Superior temporal gyrus (tissue), 1 donor: ENCODE data around the gene TBC1D2.
"Not testable (repeated sequence)": the region's sequence is repeated elsewhere in the genome, so short reads cannot be mapped to it uniquely, and the experiment has no call there.

Experiments
- DNase-seq: peaks from one replicate; pipeline ENCODE4 v3.0.0-alpha.2; 2016; ENCODE audit errors: extremely low spot score

TBC1D2 gene

DNA sequence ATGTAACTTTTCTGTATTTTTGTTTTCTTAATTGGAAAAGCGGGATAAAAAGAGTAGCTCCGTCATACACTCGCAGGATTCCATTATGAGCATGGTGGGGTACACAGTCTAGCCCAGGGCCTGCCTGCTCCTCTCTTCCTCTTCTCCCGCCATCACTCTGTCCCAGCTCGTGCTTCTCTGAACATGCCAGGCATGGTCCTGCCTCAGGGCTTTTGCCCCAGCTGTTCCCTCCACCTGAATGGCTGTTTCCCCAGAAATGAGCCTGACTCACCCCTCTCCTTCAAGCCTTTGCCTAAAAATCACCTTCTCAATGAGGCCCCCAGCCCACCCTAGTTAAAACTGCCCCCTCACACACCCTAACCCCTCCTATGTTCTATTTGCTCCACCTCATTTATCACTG lies 67.5 kb downstream of the TBC1D2 start:
- no peak for DNase-seq

DNA sequence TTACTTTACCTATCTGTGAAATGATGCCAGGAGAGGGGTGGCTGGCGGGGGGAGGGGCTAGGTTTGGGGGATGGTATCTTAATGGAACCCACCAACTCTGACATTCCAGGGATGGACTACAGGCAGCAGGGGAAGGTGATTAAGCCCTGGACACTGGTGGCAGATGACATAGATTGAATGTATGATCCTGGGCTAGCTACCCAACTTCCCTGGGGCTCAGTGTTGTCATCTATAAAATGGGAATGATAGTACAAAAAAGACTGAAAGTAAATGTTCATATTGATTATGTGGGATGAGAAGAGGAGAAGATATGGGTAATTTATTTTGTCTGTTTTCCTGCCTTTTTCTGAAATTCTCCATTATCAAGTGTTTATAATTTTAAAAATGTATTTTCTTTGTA lies 69.2 kb downstream of the TBC1D2 start:
- no peak for DNase-seq

DNA sequence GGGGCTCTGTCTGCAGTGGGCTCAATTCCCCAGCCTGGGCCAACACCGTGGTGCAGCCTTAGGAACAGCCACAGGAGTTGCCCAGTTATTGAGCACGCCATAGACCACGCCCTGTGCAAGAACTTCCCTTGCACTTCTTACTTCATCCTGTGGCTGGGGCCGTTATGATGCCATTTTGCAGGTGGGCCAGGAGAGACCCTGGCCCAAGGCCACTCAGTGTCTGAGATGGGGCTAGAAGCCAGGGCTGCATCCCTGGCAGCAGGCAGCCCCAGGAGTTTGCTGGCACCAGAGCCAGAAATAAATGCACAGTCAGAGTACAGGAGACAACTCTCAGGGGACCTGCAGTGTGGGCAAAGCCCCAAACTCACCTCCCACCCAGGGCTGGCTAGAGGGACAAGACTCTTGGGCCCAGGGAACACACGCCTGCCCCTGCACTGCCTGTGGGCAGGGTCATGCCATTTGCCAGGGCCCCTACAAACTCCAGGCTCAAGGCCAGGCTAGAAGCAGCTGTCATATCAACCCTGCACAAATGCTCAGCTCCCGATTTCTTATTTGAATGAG lies 69.8 kb downstream of the TBC1D2 start:
- no peak for DNase-seq

DNA sequence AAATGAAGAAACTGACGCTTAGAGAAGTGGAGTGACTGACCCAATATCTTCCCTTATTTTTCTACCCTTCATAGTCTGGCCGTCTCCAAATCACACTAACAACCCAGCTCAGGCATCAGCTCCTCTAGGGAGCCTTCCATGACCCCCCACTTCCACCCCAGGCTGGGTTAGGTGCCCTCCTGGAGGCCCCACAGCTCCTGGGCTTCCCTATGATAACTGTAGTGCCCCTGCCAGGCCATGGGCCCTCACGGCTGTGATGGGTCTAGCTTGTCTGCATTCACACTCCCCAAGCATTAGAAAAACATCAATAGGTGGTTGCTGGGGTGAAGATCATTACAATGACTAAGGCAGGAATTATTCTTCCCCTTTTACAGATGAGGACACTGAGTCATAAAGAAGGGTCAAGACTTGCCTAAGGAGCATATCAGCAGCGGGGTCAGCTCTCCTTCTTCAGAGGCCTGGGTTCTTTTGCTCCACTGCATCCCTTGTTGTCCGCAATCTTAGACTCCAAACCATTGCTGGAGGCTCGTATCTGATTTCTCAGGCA lies 70.4 kb downstream of the TBC1D2 start:
- no peak for DNase-seq

DNA sequence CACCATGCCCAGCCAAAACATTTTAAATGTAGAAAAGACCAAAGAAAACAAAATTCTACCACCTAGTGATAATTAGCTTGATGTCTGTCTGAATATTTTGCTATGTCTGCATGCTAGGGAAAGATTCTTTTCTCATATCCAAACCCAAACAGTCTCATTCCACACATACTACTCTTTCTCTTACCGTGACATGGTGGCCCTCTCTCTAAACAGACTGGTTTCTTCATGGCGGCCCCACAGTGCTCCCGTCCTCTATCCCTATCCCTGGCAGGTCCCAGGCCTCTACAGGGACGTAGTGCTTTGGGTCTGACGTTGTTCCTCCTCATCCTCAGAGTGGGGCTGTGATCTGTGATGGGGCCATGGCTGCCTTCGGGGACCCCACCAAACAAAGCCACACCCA lies 71.1 kb downstream of the TBC1D2 start:
- no peak for DNase-seq

DNA sequence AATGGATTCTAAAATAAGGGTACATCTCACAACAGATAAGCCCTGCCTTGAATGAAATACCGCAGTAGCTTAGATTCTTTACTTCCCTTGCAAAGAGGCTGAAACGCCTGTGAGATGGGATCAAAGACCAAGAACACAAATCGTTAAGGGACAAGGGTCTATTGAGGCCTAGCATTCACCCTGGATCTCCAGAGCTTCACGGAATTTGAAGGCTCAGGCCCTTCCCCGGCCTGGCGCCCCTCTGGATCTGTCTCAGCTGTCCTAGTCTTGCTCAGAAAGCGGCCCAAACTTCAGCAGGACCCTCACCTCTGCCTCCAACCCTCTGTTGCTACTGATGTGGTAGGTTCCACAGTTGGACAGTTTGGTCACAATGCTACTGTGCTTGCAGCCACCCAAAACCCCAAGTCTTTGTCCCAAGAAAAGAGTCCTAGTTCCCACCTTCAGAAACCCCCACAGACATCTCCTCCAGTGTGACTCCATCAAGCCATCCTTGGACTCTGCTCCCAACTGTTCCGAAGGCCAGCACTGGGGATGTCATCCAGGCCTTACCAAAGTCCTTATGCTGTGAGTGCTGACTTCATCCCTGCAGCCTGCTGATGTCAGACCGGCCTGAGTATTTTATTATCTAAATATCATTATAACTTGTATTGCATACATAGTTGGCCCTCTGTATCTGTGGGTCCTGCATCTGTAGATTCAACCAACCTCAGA lies 72.4 kb downstream of the TBC1D2 start:
- DNase-seq, result no peak

DNA sequence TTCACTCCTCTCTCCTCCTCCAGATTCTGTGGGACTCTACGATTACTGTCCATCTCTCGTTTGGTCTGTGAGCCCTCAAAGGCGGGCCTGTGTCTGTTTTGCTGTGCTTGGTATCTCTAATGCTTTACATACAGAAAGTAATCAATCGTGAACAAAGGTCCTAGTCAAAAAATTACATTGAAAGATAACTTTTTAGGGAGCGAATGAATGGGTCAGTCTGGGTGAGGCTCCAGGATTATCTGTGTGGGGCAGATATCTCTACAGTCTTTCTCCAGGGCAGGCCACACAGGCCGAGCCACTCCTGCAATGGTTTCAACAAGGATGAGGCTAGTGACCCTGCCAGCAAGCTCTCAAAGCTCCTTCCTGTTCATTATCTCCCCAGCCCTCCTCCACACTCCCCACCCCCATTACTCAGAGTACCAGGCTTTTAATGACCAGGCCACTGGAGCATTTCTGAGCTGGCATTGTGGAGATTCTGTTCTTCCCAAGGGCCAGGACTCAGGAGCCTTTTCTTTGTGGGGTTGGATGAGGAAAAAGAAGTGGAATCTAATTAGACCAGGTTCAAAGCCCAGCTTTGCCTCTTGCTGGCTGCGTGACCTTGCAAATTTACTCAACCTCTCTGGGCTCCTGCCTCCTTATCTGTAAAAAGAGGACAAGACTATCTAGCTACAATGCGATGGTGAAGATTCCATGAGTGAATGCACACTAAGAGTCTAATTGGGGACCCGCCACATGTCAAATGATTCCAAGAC lies 73.2 kb downstream of the TBC1D2 start:
- no peak for DNase-seq

DNA sequence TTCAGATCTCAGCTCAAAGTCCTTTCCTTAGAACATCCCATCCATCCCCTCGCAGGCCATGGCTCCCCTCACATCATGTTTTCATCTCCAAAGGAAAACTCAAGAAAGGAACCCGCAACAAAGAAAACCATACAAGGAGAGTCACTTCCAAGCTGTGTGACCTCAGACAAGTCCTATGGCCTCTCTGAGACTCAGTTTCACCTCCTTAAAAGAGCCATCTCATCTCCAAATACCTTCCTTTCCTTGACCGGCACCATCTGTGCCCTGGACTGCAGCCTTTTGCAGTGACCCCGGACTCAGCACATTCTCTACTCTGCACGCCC lies 73.7 kb downstream of the TBC1D2 start:
- no peak for DNase-seq

DNA sequence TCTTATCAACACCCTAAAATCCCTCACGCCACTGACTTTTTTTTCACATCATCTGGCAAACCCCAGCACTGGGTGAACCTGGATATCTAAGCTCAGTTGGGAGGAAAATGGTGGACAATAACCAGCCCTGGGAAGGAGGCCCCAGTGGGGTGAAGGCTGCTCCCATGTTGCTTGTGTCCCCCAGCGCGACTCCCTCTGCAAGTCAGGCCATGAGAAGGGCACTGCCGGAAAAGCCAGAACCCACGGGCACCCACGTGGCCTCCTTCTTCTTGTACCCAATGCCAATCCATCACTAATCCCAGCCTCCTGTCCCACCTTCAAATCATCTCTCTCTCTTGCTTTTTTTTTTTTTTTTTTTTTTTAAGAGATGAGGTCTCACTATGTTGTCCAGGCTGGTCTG lies 74.5 kb downstream of the TBC1D2 start:
- no peak for DNase-seq

DNA sequence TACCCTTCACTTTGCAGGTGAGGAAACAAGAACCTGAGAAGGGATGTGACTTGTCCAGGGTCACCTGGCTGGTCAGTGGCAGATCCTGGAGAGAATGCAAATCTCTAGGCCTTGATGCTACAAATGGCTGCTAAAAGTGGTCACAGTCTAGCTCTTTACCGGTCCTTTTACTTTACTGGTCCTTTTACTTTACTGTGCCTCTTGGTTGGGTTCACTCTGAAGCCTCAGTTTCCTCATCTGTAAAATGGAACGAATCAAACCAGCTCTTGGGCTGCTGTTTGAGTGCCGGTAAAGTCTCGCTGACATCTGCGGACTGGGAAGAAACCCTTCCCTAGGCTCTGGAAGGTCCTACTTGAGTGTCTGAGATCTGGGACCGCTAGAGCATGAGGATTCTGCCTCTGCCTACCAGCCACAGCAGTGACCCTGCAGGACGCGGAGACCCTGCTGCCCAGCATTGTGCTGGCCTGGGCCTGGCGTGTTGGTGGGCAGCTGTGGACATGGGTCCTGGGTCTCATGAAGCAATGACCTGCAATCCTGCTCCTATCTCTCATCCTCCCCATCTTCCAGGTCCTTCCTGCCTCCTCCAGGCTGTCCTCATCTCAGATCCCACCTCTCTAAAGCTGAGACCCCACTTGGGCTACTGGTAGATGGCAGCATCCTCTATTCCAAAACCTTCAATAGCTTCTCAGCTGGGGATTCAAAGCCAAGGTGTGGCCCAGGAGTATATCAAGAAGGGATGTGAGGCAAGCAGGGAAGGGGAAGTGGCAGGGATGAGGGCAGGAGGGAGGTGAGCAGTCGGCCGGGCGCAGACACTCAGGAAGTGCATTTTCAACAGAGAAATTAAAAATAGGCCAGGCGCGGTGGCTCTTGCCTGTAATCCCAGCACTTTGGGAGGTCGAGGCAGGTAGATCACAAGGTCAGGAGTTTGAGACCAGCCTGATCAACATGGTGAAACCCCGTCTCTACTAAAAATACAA lies 76.3 kb downstream of the TBC1D2 start:
- no peak for DNase-seq

DNA sequence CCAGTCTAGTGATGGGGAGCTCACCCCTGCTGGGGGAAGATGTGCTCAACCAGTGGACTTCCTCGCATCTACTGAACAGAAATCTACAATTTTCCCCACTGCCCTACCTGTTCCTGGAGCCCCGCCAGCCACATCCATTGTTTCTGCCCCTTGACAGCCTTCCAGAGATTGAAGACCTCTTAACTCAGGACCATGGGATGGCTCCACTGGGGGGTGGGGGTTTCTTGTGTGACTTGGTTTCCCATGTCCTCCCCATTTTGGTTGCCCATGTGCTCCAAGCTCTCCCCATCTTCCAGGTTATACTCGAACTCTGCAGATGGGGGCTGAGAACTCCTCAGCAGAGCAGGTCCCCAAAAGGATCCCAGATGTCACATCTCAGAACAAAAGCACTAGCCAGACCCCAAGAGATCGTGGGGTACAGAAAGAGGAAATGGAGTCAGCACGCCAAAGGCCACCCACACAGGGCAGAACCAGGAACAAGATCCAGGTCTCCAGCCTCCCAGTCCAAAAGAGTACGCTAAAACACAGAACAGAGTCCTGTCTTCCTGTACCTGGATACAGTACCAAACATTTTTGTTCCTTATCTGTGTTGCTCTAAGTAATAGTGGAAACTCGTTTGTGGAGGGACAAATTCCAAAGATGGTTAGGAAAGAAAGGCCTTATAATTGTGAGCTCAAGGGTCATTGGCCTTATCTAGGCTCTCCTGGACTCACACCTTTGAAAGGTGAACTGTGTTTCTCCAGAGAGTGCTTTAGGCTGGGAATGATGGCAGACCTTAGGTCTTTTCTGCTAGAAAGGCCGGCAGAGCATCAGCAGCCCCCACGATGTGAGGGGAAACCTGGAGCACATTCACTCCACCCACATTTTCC lies 78.8 kb downstream of the TBC1D2 start:
- no peak for DNase-seq

DNA sequence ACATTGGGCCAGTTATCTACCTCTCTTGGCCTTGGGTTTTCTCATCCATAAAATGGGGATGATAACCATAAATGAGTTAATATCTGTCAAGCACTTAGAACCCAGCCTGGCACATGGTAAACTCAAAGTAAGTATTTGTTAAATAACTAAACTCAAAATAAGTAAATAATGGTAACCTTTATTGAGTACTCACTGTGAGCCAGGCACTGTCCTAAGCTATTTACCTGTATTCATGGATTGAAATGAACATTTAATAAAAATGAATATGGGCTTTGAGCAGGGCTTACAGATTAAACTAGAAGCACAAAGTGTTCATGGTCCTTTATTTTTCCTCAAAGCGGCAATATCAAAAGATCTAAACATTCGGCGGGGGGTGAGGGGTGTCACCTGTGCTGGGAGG lies 79.7 kb downstream of the TBC1D2 start:
- DNase-seq, result no peak

DNA sequence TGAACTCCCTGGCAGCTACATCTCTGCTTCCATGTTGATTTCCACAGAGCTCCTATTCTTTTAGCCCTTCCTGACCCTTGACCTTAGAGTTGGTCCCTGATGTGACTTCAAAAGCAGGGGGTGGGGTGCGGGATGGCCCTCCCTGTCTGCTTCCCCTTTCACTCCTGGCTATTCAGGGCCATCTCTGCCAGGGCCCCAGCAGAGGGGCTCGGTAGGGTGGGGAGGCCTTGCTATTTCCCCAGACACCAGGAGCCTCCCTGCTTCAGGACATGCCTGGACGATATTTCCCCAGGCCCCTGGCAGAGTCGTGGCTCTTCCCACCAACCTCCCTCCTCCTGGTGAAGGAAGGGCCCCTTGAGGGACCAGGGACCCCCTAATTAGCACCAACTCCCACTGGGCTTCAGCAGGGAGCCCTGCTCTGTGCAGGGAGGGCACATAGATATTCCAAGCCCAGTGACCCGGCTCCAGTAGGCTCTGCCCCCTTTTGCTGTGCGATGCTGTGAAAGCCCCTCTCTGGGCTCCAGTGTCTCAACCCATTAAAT lies 80.3 kb downstream of the TBC1D2 start:
- DNase-seq, result no peak

DNA sequence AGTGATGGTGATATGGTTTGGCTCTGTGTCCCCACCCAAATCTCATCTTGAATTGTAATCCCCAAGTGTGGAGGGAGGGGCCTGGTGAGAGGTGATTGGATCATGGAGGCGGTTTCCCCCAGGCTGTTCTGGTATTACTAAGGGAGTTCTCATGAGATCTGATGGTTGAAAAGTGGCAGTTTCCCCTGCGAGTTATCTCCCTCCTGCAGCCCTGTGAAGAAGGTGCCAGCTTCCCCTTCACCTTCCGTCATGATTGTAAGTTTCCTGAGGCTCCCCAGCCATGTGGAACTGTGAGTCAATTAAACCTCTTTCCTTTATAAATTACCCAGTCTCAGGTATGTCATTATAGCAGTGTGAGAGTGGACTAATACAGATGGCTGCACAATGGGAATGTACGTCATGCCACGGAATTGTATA lies 80.9 kb downstream of the TBC1D2 start:
- not testable (repeated sequence) for DNase-seq

DNA sequence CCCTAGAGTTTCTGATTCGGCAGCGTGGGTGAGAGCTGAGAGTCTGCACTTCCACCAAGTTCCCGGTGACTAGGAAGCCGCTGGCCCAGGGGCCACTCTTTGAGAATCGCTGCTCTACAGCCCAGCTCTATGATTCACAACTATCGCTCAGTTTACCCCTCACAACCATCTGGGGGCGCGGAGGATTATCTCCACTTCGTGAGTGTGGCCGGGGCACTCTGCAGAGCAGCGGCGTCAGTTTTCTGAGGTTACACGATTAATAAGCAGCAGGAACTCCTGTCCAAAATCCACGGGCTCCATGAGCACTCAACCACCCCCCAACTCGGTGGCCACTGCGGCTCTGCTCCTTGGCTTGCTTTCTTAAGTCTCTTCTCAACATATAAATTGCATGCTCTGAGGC lies 82.3 kb downstream of the TBC1D2 start:
- no peak for DNase-seq

DNA sequence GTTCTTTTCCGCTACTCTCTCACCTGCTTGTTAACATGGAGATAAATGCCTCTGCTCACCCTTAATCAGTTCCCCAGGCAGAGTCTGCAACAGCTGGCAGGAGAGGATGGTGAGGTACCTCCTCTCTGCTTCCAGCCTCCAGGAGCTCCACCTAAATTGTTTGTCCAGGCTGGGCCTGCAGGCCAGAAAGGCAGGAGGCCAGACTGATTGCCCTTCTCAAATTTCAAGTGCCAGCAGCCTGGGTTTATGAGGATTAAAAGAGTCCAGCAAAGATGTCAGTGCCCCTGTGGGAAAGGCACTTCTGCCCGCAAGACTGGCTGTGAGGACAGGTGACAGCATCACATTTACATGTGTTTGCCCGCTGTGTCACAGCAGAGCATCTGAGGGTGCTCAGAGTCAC lies 82.8 kb downstream of the TBC1D2 start:
- DNase-seq, result no peak

DNA sequence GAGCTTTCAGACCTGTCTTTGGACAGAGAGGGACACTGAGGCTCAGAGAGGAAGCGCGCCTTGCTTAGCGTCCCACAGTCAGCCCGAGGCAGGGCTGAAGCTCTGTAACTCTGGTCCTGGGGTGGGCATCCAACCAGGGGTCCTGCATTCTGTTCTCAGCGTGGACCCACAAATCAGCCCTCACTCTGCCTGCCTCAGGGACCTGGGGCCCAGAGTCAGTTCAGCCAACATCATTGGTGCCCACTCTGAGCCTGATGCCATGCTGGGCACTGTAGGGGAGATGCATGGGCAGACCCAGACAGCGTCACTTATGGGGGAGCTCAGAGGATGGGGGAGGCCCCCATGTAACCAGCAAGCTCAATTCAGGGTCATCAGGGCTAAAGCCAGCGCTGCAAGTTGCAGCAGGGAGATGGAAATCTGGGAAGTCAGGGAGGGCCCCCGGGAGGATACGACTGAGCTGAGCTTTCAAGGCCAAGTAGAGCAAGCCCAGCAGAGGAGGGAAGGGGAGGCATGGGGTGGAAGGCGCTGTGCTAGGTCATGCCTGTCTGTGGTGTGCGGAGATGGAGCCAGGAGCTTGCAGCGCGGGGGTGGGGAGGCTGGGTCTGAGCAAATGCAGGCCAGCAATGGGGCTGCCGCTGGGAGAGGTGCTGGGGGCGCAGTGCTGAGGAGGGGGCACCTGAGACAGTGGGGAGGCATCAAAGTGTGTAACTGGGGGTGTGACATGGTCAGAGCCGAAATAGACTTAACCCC lies 84.1 kb downstream of the TBC1D2 start:
- no peak for DNase-seq

DNA sequence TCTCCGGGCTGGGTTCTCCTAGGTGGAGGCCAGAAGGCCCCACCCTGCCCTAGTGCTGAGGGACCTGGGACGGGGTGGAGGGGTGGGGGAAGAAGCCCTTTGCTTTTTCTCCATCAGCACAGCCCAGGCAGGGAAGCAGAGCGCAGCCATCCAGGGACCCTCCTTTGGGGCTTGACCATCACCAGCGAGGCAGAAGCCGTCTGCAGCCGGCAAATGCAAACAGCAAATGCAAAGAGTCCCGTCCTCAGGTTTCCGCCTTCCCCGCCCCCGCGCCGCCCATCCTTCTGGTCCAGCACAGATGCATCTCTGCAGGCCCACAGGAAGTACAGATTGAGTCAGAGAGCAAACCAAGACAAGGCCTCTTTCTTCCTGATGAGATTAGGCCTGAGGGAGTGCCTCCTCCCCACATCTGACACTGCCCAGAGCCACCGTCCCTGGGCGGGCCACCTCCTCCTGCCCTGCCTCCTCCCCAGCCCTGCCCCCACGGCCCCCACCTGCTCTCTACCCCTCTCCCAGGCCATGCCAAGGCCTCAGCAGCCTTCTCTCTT lies 86.4 kb downstream of the TBC1D2 start:
- DNase-seq, result no peak

DNA sequence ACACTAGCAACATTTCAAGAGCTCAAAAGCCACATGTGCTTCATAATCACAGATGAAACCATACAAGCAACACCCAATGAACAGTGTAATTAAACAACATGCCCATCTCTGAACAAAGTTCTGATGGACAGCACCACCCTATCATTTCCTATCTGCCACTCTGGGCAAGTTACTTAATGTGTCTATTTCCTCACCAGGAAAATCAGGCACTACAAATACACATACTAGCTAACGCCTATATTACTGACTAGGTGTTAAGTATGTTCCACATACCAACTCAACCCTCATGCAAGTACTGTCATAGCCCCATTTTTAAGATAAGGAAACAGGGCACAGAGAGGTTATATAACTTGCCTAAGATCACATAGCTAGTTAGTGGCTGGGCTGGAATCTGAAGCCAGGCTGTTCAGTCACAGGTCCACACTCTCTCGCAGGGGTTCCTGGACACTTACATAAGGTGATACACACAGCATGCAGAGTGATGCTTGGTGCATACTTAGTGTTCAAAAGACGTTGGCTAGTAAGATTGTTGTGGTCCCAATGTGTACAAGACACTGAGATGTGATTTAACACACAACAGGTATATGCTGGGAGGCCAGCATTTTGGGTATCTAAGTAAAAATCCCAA lies 87.2 kb downstream of the TBC1D2 start:
- peak; percentile 21 for DNase-seq
